Retina (tissue), 1 donor: ENCODE data around the gene TMEM204.

ENCODE experiments used
- DNase-seq: peaks from one replicate; pipeline ENCODE4 v3.0.0-alpha.2; 2016

TMEM204 gene

GRCh38 chr16:1524366-1524765 lies 9.1 kb upstream of the TMEM204 start:
- no peak for DNase-seq

DNA sequence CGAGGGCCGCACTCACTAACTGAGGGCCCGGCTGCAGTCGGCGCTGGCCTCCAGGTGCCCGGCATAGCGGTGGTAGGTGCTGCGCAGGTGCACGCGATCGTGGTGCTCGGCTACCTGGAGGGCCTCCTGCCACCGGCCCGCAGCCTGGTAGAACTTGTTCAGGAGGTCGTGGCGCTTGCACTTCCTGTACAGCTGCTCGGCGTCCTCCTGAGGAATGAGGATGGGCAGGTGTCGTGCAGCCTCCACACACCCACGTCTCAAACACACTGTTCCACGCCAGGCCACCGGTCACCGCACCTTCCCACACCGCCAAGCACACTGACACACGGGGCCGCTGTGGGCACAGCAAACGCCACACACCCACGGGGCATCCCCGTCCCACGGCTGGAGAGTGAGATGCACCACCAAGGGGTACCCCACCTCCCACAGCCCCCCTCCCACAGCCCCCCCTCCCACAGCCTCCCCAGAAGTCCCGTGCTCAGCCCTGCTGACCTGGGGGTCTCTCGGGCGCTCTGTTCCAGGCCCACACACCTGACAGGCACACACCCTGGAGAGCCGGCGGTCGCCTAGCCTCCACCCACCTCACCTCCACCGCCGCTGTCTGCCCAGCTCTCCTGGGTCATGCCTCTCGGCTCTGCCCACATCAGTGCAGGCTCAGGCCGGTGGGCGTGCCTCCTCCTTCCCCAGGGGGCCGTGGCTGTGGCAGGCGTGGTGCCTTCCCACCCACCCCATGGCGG lies 7.4 kb upstream of the TMEM204 start:
- DNase-seq = no peak

- no peak for DNase-seq
Measured at GRCh38 chr16:1526608-1527555, 6.6 kb upstream of the TMEM204 start.

DNA sequence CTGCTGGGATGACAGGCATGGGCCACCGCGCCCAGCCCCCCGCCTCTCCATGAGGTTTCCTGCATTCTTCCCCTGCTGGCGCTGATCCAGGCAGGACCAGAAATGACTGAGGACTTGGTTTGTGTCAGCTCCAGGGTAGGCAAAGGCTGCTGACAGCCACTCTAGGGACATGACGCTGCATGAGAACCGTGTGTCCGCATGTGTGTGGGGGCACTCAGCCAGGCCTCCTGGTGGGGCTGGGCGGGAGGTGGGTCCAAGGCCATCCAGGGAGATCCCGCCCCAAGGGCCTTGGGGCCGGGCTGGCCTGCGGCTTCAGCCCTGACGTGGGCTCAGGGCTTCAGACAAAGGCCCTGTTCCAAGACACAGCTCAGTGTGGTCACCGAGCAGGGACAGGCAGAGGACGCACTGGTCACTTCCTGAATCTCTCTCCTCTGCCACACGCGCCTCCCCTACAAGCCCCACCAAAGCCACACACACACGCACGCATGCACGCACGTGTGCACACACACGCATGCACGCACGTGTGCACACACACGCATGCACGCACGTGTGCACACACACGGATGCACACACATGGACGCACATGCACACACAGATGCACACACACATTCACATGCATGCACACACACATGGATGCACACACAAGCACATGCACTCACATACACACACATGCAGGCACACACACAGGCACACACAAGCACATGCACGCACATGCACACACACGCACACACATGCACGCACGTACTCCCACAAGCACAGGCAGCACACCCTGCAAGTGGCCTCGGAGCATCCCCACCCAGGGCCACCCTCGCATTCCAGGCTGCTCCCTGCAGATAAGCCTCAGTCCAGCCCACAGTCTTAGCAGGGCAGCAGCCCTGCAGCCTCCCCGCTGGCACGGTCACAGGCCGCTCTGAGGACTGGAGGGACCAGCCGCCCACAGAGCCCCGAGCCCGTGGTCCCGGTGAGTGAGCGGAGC lies 5.3 kb upstream of the TMEM204 start:
- DNase-seq = no peak

- DNase-seq = no peak
Measured at GRCh38 chr16:1528921-1529537, 4.4 kb upstream of the TMEM204 start.

- DNase-seq = no peak
Measured at GRCh38 chr16:1530349-1530882, 3.0 kb upstream of the TMEM204 start.

- DNase-seq = no peak
Measured at GRCh38 chr16:1530883-1531637, 2.4 kb upstream of the TMEM204 start.

GRCh38 chr16:1531638-1531910 lies 1.9 kb upstream of the TMEM204 start:
- DNase-seq = no peak

- DNase-seq = no peak
Measured at GRCh38 chr16:1532081-1532760, 1.2 kb upstream of the TMEM204 start.

DNA sequence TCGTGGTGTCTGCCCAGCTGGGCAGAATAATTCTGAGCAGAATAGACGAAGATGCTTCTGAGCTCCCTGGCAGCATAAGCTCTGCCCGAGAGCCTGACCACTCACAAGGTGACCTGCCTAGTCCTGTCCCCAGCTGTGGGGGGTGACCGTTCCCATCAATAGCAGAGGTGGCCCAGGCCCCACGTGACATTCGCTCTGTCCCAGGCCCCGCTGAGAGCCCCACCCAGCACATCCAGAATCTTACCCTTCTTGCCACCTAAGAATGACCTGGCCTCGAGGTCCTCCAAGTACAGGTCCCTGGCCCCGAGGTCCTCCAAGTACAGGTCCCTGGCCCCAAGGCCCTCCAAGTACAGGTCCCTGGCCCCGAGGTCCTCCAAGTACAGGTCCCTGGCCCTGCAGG lies 695 bp upstream of the TMEM204 start:
- DNase-seq = no peak

DNA sequence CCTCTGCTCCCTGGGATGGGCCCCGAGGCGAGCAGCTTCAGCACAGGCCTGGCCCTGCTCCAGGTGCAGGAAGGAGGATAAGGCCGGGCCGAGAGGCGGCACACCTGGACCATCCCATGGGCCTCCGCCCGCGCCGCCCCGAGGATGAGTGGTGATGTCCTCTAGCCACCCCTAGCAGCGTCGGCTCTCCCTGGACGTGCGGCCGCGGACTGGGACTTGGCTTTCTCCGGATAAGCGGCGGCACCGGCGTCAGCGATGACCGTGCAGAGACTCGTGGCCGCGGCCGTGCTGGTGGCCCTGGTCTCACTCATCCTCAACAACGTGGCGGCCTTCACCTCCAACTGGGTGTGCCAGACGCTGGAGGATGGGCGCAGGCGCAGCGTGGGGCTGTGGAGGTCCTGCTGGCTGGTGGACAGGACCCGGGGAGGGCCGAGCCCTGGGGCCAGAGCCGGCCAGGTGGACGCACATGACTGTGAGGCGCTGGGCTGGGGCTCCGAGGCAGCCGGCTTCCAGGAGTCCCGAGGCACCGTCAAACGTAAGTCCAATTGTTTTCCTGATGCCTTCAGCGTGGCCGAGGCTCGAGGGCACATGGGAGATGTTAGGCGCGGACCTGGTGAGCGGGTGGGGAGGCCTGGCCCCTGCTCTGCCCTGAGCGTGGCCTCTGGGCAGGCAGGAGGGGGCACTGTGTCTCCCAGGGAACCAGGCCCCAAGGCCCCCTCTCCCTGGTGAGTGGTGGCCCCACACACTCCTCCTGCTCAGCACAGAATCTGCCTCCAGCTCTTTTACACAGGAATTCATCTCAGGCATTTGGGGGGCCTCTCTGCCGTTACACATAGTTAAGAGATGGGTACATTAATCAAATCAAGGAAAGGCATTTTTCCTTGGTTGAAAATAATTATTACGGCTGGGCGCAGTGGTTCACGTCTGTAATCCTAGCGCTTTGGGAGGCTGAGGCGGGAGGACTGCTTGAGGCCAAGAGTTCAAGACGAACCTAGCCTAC lies 855 bp downstream of the TMEM204 start:
- no peak for DNase-seq

GRCh38 chr16:1535391-1536291 lies 2.2 kb downstream of the TMEM204 start:
- no peak for DNase-seq

DNA sequence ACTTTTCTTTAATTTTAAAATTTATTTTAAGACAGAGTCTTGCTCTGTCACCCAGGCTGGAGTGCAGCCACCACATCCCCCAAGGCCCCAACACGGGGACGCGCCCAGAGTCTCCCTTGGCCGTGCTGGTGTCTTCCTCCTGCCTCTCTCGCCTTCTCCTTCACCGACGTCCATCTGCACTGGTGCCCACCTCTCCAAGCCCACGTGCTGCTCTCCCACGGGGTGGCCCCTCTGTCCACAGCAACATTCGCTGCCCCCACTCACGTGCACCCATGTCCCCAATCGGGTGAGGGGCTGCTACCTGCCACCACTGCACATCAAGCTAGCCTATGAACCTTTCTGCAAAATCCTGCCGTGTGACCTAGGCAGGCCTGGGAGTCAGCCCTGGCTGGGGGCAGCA lies 3.1 kb downstream of the TMEM204 start:
- no peak for DNase-seq

DNA sequence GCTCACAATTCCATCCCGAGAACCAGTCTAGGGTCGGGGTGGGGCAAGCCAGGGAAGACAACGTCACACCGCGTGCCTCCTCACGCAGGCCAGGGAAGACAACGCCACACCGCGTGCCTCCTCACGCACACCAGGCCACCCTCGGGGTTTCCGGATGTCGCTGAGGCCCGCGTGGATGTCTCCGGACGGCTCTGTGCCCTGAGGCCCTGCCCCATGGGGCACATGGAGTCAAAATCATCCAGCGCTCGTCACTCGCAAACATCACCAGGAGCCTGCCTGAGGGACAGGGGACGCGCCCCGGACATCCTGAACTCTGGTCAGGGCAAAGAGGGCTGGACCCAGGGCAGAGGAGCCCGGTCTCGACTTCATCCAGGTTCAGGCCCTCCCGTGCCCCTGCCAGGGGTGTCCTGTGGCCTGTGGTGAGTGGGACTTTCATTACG lies 3.7 kb downstream of the TMEM204 start:
- no peak for DNase-seq

DNA sequence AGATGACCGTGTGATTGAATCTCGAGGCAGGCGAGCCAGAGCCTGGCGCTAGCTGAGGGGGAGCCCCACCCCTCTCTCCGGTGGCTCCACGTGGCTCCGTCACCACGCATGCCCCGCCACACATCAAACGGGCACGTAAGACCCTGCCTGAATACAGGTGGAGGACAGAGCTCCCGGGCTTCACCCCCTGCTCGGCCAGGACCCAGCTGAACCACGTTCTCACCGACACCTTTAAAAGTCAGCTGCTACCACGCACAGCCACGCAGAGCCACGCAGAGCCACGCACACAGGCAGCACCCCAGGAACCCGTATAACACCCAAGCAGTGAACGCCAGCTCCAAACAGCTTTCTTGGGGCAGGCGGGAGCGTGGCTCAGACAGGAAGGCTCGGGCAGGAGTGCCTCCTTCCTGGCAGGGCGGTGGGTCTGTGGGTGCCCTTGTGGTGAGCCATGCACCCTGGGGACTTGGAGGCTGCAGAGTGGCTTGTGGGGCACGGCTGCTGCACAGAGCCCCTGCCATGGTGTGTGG lies 4.4 kb downstream of the TMEM204 start:
- no peak for DNase-seq

DNA sequence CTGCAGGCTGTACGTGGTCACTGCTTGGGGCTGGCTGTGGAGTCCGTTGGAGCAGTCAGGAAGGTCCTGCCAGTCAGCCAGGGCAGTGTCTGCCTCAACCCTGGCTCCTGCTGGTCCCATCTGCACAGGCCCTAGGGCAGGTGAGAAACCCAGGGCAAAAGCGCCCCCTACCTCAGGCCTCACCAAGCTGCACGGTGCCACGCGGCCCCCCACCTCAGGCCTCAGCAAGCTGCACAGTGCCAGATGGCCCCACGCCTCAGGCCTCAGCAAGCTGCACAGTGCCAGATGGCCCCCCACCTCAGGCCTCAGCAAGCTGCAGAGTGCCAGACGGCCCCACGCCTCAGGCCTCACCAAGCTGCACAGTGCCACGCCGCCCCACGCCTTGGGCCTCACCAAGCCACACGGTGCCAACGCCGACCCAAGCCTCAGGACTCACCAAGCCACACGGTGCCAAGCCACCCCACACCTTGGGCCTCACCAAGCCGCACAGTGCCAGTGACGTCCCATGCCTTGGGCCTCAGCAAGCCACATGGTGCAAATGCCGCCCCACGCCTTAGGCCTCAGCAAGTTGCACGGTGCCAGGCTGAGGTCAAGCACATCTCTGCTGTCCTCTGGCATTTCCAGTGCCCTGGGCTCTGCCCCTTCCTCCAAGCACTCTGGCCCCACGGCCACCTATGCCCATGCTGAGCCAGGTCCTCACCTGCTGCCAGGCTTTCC lies 5.5 kb downstream of the TMEM204 start:
- peak; percentile 26 for DNase-seq

GRCh38 chr16:1539720-1540555 lies 6.5 kb downstream of the TMEM204 start:
- DNase-seq = no peak
